Hepatocyte (in vitro differentiated cells): ENCODE data around the gene VAV3. TPM values are rescaled to one million over a fixed set of nuclear protein-coding genes. Genes with fewer than 3 reads are reported as not detected.

ENCODE experiments used
- DNase-seq: peaks from one replicate; pipeline ENCODE4 v3.0.0-alpha.2; 2016; ENCODE audit warnings: low spot score
- H2AFZ ChIP-seq: fragments of 200-600 bp; sonication (generic); 2 replicates; pipeline ENCODE4 v1.6.0; 2016; ENCODE audit warnings: antibody characterized with exemption, mild to moderate bottlenecking
- H3K27ac ChIP-seq: fragments of 200-600 bp; sonication (generic); 2 replicates; pipeline ENCODE4 v1.5.1; 2016; ENCODE audit warnings: mild to moderate bottlenecking
- H3K27me3 ChIP-seq: fragments of 200-600 bp; sonication (generic); 2 replicates; pipeline ENCODE4 v1.6.1; 2016
- H3K36me3 ChIP-seq: fragments of 200-600 bp; sonication (generic); replicated peaks from 2 replicates; pipeline ENCODE4 v1.5.1; 2016; ENCODE audit warnings: low read depth; ENCODE audit not compliant: insufficient read depth
- H3K4me1 ChIP-seq: fragments of 200-600 bp; sonication (generic); 2 replicates; pipeline ENCODE4 v1.5.1; 2016; ENCODE audit warnings: mild to moderate bottlenecking, moderate library complexity; ENCODE audit not compliant: insufficient read depth
- H3K4me2 ChIP-seq: fragments of 200-600 bp; sonication (generic); 2 replicates; pipeline ENCODE4 v1.6.0; 2016
- H3K4me3 ChIP-seq: fragments of 200-600 bp; sonication (generic); 2 replicates; pipeline ENCODE4 v1.5.1; 2016; ENCODE audit warnings: mild to moderate bottlenecking
- H3K79me2 ChIP-seq: fragments of 200-600 bp; sonication (generic); 2 replicates; pipeline ENCODE4 v1.6.0; 2017; ENCODE audit warnings: mild to moderate bottlenecking
- H3K9me2 ChIP-seq: fragments of 200-600 bp; sonication (generic); replicated peaks from 2 replicates; pipeline ENCODE4 v1.6.0; 2017; ENCODE audit warnings: mild to moderate bottlenecking; ENCODE audit not compliant: insufficient read depth
- H3K9me3 ChIP-seq: fragments of 200-600 bp; sonication (generic); 2 replicates; pipeline ENCODE4 v1.5.1; 2016; ENCODE audit warnings: low read depth, mild to moderate bottlenecking
- H4K20me1 ChIP-seq: fragments of 200-600 bp; sonication (generic); 2 replicates; pipeline ENCODE4 v1.6.0; 2016; ENCODE audit warnings: mild to moderate bottlenecking; ENCODE audit not compliant: insufficient read depth, poor library complexity, severe bottlenecking
- CTCF ChIP-seq: fragments of 200-600 bp; sonication (generic); IDR thresholded peaks from 2 replicates; pipeline ENCODE4 v1.5.1; 2016; ENCODE audit warnings: antibody characterized with exemption, mild to moderate bottlenecking; ENCODE audit not compliant: poor library complexity
- EZH2 ChIP-seq: fragments of 200-600 bp; sonication (generic); IDR thresholded peaks from 2 replicates; pipeline ENCODE4 v1.6.1; 2016; ENCODE audit warnings: antibody characterized with exemption, mild to moderate bottlenecking, borderline replicate concordance
- EZH2phosphoT487 ChIP-seq: fragments of 200-600 bp; sonication (generic); IDR thresholded peaks from one replicate; pipeline ENCODE4 v1.6.1; 2018; ENCODE audit warnings: antibody characterized with exemption, mild to moderate bottlenecking, low read depth, moderate library complexity; ENCODE audit not compliant: unreplicated experiment, severe bottlenecking
- WGBS: methylation state at CpG from one replicate; pipeline ENCODE4 v1.1.6; 2016; ENCODE audit warnings: low lambda C conversion rate; ENCODE audit errors: missing lambda C conversion rate; 5-methylcytosine and 5-hydroxymethylcytosine counted together
- polyA plus RNA-seq: library from polyadenylated mRNA; unstranded; fragments of >200 nt; fragmentation: Nextera tagmentation; extraction: Ambion mirVana; gene quantifications from 2 replicates; pipeline ENCODE4 v1.2.1, GENCODE V29; 2016
- total RNA-seq: library from RNA; depleted of rRNA; stranded (reverse); fragments of >200 nt; gene quantifications from 2 replicates; pipeline ENCODE4 v1.2.3, GENCODE V29; 2014

VAV3 gene
- total and polyA plus RNA-seq, 2 experiments from 2014 or later, result 12.3 to 40.5 TPM

- no peaks in the 10 kb centered on the region for H3K79me2 ChIP-seq
- no peak overlapping the region for H2AFZ ChIP-seq
- H3K27ac ChIP-seq, result no peak overlapping the region
- DNase-seq, result no peak
- no peaks in the 10 kb centered on the region for H3K9me2 ChIP-seq
- H3K27me3 ChIP-seq, result no peaks in the 10 kb centered on the region
- H3K36me3 ChIP-seq, result no peaks in the 10 kb centered on the region
- no peak overlapping the region for H3K4me3 ChIP-seq
- H3K4me2 ChIP-seq, result no peak overlapping the region
- no peaks in the 10 kb centered on the region for H3K9me3 ChIP-seq
- no peak for TF ChIP-seq EZH2
- no peak for TF ChIP-seq CTCF
- TF ChIP-seq EZH2phosphoT487, result no peak
- H3K4me1 ChIP-seq, result no peaks in the 10 kb centered on the region
- H4K20me1 ChIP-seq, result no peaks in the 10 kb centered on the region
- 68% methylated on average over 3 of the region's 3 CpGs for WGBS
Observed at GRCh38 chr1:107563441-107563840, 401.5 kb downstream of the VAV3 start.

- H3K4me2 ChIP-seq, result no peak overlapping the region
- H3K27me3 ChIP-seq, result no peaks in the 10 kb centered on the region
- no peaks in the 10 kb centered on the region for H3K4me1 ChIP-seq
- no peaks in the 10 kb centered on the region for H4K20me1 ChIP-seq
- H3K4me3 ChIP-seq, result no peak overlapping the region
- no peaks in the 10 kb centered on the region for H3K9me2 ChIP-seq
- no peak overlapping the region for H2AFZ ChIP-seq
- no peak overlapping the region for H3K27ac ChIP-seq
- WGBS, result 93% methylated on average over 3 of the region's 3 CpGs
- no peak for DNase-seq
- TF ChIP-seq EZH2, result no peak
- TF ChIP-seq EZH2phosphoT487, result no peak
- no peak for TF ChIP-seq CTCF
- no peaks in the 10 kb centered on the region for H3K9me3 ChIP-seq
- H3K36me3 ChIP-seq, result no peaks in the 10 kb centered on the region
- H3K79me2 ChIP-seq, result no peaks in the 10 kb centered on the region
Observed at GRCh38 chr1:107559881-107560280, 405.1 kb downstream of the VAV3 start.

GRCh38 chr1:107557095-107557494, 407.9 kb downstream of the VAV3 start:
- WGBS, result 95% methylated on average over 2 of the region's 2 CpGs
- Histone ChIP-seq H3K27ac (no peak overlapping the region), H2AFZ (no peak overlapping the region), H3K9me2 (no peaks in the 10 kb centered on the region), H3K4me2 (no peak overlapping the region), H3K36me3 (no peaks in the 10 kb centered on the region), H3K79me2 (no peaks in the 10 kb centered on the region), H3K27me3 (no peaks in the 10 kb centered on the region), H3K4me1 (no peaks in the 10 kb centered on the region), H3K4me3 (no peak overlapping the region), H3K9me3 (no peaks in the 10 kb centered on the region), H4K20me1 (no peaks in the 10 kb centered on the region)
- TF ChIP-seq EZH2, result no peak
- TF ChIP-seq CTCF, result no peak
- no peak for TF ChIP-seq EZH2phosphoT487
- no peak for DNase-seq

GRCh38 chr1:107555578-107555977, 409.4 kb downstream of the VAV3 start:
- H3K36me3 ChIP-seq, result no peaks in the 10 kb centered on the region
- H3K4me2 ChIP-seq, result no peak overlapping the region
- H2AFZ ChIP-seq, result no peak overlapping the region
- TF ChIP-seq EZH2phosphoT487 (no peak), CTCF (no peak), EZH2 (no peak)
- no peak overlapping the region for H3K4me3 ChIP-seq
- no peaks in the 10 kb centered on the region for H3K9me2 ChIP-seq
- no peaks in the 10 kb centered on the region for H3K9me3 ChIP-seq
- no peaks in the 10 kb centered on the region for H3K4me1 ChIP-seq
- no peaks in the 10 kb centered on the region for H3K27me3 ChIP-seq
- H3K79me2 ChIP-seq, result no peaks in the 10 kb centered on the region
- H4K20me1 ChIP-seq, result no peaks in the 10 kb centered on the region
- H3K27ac ChIP-seq, result no peak overlapping the region
- DNase-seq, result no peak
